SU-DHL-6 (cell line): Measurements from ENCODE around the gene HOXD12.

Source experiments
- H2AFZ ChIP-seq: fragments of 200-600 bp; sonication (generic); 2 replicates; pipeline ENCODE4 v1.6.1; 2014; ENCODE audit warnings: low read depth, mild to moderate bottlenecking, moderate library complexity, mixed read lengths, antibody characterized with exemption, low read length; ENCODE audit not compliant: severe bottlenecking
- H3F3A ChIP-seq: fragments of 200-600 bp; shearing (Covaris generic); 2 replicates; pipeline ENCODE4 v1.6.0; 2016; ENCODE audit warnings: antibody characterized with exemption, mild to moderate bottlenecking; ENCODE audit not compliant: insufficient read depth
- H3K27ac ChIP-seq: fragments of 200-600 bp; sonication (generic); 2 replicates; pipeline ENCODE4 v1.5.1; 2016; ENCODE audit warnings: low read depth, mild to moderate bottlenecking, low read length, moderate library complexity, mixed read lengths
- H3K27me3 ChIP-seq: fragments of 200-600 bp; sonication (generic), shearing (Covaris generic); 2 replicates; pipeline ENCODE4 v1.6.0; 2014; ENCODE audit warnings: mild to moderate bottlenecking, low read length
- H3K36me3 ChIP-seq: fragments of 200-600 bp; sonication (generic); 2 replicates; pipeline ENCODE4 v1.6.1; 2014; ENCODE audit warnings: mild to moderate bottlenecking, low read length, mixed read lengths
- H3K4me2 ChIP-seq: fragments of 300-600, 200-600 bp; shearing (Covaris generic), sonication (generic); 2 replicates; pipeline ENCODE4 v1.6.0; 2014; ENCODE audit warnings: low read length, low read depth, mild to moderate bottlenecking; ENCODE audit not compliant: poor library complexity, severe bottlenecking
- H3K4me3 ChIP-seq: fragments of 200-600 bp; sonication (generic); 2 replicates; pipeline ENCODE4 v1.5.1; 2014; ENCODE audit warnings: antibody characterized with exemption, low read length, mild to moderate bottlenecking, mixed read lengths; ENCODE audit not compliant: insufficient read depth, poor library complexity, severe bottlenecking
- H3K79me2 ChIP-seq: fragments of 200-600 bp; sonication (generic); 2 replicates; pipeline ENCODE4 v1.6.1; 2014; ENCODE audit warnings: mild to moderate bottlenecking, low read length, moderate library complexity; ENCODE audit not compliant: insufficient read depth
- H3K9ac ChIP-seq: fragments of 200-600 bp; sonication (generic); 2 replicates; pipeline ENCODE4 v1.7.0; 2014; ENCODE audit warnings: mild to moderate bottlenecking, low read length
- H3K9me2 ChIP-seq: fragments of 200-600 bp; sonication (generic); replicated peaks from 2 replicates; pipeline ENCODE4 v1.6.1; 2014; ENCODE audit warnings: low read length; ENCODE audit not compliant: insufficient read depth
- H3K9me3 ChIP-seq: fragments of 200-600 bp; sonication (generic); 2 replicates; pipeline ENCODE4 v1.6.1; 2014; ENCODE audit warnings: low read length, mixed read lengths; ENCODE audit not compliant: insufficient read depth
- H4K20me1 ChIP-seq: fragments of 200-600 bp; sonication (generic); 2 replicates; pipeline ENCODE4 v1.6.1; 2014; ENCODE audit warnings: low read depth, mild to moderate bottlenecking, antibody characterized with exemption, low read length, moderate library complexity, mixed read lengths
- CTCF ChIP-seq: fragments of 200-600 bp; sonication (generic); IDR thresholded peaks from one replicate; pipeline ENCODE4 v1.5.1; 2017; ENCODE audit warnings: antibody characterized with exemption, mild to moderate bottlenecking, low read length, moderate library complexity; ENCODE audit not compliant: insufficient read depth, poor library complexity, severe bottlenecking
- EZH2phosphoT487 ChIP-seq: fragments of 200-600 bp; sonication (generic), shearing (Covaris generic); conservative IDR thresholded peaks from 2 replicates; pipeline ENCODE4 v1.6.1; 2018; ENCODE audit warnings: mild to moderate bottlenecking, antibody characterized with exemption, low read length, moderate library complexity, mixed read lengths

Gene HOXD12

GRCh38 chr2:176083796-176084261 lies 15.8 kb upstream of the HOXD12 start, which contains the start of gene EVX2:
EVX2 (minus strand) TSS chr2:176083962; CDS start chr2:176083776, 186 bp downstream.
- Histone ChIP-seq H4K20me1 (no peaks in the 10 kb centered on the region), H3K9me3 (no peaks in the 10 kb centered on the region), H2AFZ (no peak within 1 kb of the TSS), H3K27ac (no peak within 1 kb of the TSS), H3K79me2 (no peaks in the 10 kb centered on the region), H3K9ac (no peak within 1 kb of the TSS), H3K36me3 (no peaks in the 10 kb centered on the region), H3K27me3 (no peaks in the 10 kb centered on the region), H3F3A (no peaks in the 10 kb centered on the region), H3K4me2 (no peak within 1 kb of the TSS), H3K4me3 (no peak within 1 kb of the TSS), H3K9me2 (no peaks in the 10 kb centered on the region)
- TF ChIP-seq EZH2phosphoT487 (no peak), CTCF (no peak)

GRCh38 chr2:176084611-176085119 lies 14.9 kb upstream of the HOXD12 start:
- Histone ChIP-seq H3K9me3 (no peaks in the 10 kb centered on the region), H3F3A (no peaks in the 10 kb centered on the region), H3K27ac (no peak overlapping the region), H4K20me1 (no peaks in the 10 kb centered on the region), H3K27me3 (no peaks in the 10 kb centered on the region), H2AFZ (no peak overlapping the region), H3K9me2 (no peaks in the 10 kb centered on the region), H3K36me3 (no peaks in the 10 kb centered on the region), H3K4me2 (no peak overlapping the region), H3K9ac (no peak overlapping the region), H3K79me2 (no peaks in the 10 kb centered on the region), H3K4me3 (no peak overlapping the region)
- no peak for TF ChIP-seq CTCF
- TF ChIP-seq EZH2phosphoT487: no peak

GRCh38 chr2:176085120-176085788 lies 14.3 kb upstream of the HOXD12 start:
- Histone ChIP-seq H4K20me1 (no peaks in the 10 kb centered on the region), H3K4me2 (no peak overlapping the region), H3K27ac (no peak overlapping the region), H3K9me3 (no peaks in the 10 kb centered on the region), H3K4me3 (no peak overlapping the region), H3F3A (no peaks in the 10 kb centered on the region), H3K9me2 (no peaks in the 10 kb centered on the region), H2AFZ (no peak overlapping the region), H3K36me3 (no peaks in the 10 kb centered on the region), H3K27me3 (no peaks in the 10 kb centered on the region), H3K79me2 (no peaks in the 10 kb centered on the region), H3K9ac (no peak overlapping the region)
- TF ChIP-seq EZH2phosphoT487: no peak
- TF ChIP-seq CTCF: no peak
